Effector CD4-positive, alpha-beta T cell (primary cell): ENCODE results near the gene SYT6.

Experiments
- DNase-seq: peaks from one replicate; pipeline ENCODE4 v3.0.0-alpha.2; 2020

The SYT6 gene

DNA sequence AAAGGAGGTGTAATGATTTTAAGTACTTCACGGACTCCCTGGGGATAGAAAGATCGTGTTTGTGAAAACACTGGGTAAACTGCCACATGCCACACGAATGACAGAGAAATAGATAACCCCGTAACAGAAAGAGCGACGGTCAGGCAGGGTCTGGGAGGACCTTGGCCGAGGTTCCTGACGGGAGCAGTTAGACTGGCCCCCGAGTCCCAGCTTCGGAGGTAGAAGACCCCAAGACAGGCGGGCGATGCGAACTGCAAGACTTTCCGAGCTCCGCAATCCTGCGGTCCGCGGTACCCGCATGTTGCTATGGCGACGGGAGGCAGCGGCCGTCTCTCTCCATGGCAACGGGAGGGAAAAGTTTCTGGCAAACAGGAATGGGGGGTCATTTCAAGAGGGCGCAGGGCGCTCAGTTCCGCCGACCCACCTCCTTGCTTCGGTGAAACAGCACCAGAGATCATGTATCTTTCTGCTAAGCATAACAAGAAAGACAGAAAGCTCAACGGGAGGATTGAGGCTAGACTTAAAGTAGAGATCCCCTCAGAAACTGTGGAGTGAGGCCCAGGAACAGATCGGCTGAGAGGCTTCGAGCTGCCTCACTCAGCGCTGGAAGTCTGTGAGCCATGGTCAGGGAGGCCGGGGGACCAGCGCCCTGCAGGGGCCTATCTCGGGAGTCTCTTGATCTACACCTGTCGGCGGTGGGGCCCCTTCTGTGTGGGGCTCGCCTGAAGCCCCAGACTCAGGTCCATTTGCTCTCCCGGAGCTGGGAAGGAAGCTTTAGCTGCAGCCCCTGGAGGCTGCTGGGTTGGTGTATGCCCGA is 685 bp upstream of the SYT6 start:
- no peak for DNase-seq

DNA sequence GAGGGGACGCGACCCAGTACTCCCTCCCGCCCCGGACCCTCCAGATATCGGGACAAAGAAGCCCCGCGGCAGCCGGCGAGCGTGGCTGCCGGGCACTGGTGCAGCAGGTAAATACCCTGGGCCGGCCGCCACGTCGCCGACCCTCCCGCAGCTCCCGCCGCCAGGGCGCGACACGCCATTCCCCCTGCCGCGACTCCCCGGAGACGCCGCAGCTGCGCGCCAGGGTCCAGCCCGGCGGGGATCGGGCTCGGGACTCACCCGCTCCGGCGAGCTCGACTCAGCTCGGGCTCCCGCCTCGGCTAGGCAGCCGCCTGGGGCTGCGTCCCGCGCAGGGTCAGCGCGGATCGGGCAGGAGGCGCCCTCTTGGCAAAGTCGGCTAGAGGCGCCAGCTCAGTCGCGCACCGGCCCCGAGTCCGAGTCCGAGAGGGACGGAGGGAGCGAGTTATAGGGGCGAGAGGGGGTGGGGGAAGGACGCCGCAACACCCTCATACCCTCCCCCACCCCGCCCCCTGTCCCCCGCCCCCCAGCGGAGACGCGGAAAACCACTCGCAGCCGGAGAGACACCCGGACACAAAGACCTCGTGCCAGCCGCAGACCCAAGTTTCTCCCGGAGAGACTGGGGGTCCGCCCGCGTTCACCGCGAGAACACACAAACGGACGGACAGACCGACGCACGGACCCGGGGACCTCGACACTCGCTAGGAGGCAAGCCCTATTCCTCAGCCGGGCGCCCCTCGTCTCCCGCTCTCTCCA is 985 bp downstream of the SYT6 start:
- no peak for DNase-seq

DNA sequence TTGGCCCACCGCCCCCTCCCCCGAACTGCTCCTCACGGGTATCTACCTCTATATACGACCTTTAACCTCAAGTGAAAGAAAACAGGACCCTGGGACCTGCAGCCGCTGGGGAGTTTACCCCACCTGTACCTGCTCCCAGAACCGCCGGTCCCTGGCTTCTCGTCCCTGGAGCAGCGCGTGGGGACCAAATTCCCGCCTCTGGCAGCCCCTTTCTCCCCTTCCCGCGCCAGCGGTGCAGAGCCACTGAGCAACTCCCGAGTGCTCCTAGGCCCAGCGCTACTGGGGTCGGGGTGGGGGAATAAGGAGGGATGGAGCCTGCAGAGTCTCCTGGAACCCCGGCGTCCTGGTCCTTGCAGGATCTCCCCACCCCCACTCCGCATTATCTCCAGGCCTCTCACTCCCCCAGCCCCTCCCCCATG is 1.6 kb downstream of the SYT6 start:
- DNase-seq, result no peak

DNA sequence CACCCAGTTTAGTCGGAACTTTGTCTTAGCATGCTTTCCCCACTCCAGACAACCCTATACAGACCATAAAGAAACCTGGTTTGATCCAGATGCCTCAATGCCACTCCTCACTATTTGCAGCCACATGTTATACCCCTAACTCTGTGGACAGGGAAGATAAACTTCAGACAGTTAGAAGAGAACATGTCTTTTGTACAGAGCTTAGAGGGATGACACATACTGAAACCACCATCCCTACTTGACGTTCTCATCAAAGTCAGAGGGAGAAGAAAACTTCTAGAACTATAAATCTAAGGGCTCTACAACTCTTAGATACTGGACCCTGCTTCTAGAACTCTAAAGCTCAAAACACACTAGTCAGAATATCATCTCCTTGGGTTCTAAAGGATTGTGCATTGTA is 3.7 kb downstream of the SYT6 start:
- DNase-seq, result no peak

DNA sequence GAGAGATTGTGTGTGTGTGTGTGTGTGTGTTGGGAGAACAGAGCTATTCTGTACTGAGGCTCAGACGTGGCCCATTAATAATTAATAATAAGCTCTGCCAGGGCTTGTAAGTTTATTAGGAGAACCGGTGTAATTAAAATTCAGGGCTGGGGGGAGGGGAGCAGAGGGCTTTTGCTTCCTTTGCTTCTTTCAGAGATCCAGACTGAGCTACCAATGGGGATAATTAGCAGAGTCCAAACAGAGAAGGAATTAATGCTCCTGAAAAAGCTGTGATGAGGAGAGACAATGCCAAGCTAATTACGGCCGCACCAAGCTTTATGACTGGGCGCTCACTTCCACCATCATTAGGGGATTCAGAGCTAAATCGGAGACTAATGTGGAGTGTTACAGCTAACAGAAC is 4.5 kb downstream of the SYT6 start:
- no peak for DNase-seq

DNA sequence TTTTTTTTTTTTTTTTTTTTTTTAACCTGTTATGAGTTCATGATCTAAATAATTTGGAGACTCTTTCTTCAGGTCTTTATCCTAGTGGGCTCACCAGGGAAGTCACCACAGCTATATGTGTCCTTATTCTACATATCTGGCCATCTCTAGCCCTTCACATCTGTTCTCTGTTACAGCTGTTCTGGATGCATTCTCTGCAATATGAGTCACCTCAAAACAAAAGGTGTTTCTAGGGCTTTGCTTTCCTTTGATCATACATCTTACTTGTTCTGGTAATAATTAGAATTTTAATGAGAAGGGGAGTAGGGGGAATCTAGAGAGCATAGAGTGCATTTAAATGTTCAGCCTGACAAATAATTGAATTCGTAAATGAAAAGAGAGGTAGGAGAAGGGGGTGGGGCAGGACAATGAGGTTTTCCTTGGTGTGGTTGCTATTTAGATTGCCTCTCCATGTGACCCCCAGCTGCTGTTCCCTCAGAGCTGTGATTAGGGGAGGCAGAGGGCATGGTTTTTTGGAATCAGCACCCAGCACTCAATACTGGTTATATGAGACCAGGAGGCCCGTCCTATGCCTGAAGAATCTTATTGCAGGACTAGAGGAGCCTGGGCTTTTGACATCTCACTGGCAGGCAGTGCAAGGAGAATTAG is 8.0 kb downstream of the SYT6 start:
- DNase-seq, result no peak

DNA sequence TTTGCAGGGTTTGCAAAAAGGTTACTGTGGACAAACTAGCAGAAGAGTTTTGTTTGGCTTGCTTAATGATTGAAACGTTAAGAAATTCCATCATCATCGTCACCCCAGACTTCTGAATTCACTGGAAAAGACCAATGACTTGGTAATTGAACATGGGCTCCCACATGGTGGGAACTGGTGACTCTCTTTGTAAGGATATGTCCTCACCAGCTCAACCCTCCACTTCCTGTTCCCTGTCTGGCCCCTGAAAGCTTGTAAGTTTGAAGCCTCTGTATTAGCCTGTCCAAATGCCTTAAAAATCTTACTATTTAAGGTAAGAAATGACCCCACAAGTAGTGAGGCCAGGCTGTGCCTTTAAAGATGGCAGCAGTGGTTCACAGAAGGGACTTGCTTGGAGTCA is 9.7 kb downstream of the SYT6 start:
- no peak for DNase-seq

DNA sequence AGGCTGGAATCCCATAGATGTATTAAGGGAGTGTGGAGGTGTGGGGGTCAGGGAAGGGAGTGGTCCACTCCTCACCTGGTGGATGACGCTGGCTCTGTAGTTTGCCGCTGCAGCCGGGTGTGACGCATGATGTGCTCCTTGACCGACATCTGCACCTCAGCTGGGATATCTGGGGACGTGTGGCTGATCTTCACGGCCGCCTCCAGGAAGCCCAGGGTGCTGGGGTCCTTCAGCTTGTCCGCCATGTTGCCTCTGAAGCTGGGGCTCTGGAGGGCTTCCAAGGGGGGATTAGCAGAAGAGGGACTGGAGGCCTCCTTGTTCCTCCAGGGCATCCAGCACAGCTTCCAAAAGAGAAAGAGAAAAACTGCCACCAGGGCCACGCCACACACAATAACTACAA is 14.1 kb downstream of the SYT6 start:
- DNase-seq, result no peak

DNA sequence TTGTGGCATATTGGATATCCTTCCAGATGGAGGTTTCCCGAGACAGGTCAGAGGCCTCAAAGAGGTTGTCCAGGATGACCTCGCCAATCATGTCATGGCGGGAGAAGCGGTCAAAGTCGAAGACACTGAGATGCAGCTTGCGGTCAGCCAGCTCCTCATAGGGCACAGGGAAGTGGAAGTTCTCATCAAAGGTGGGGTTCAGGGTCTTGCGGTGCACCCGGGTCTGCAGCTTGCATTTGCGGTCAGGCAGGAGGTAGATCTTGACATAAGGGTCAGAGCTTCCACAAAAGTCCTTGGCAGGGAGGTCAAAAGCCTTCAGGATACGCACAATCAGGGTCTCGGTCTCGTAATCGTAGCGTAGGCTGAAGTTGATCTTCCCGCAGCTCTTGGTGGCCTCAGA is 16.2 kb downstream of the SYT6 start:
- no peak for DNase-seq

DNA sequence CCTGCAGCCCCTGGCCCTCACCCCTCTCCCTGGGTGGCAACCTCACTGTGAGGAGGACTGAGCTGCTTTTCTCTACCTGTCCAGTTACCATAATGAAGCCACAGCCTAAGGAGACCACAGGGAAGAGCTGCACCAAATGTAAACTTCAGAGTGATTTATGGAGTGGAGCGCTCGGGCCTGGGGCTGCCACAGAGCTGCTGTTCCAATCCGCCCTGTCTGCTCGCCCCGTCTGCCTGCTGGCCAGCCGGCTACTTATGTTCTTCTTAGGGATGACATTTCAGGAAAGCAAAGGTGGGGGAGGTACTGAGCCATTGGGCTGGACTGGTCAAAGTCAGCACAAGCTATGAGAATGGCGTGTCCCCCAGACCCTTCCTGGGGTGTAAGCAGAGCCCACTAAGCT is 17.9 kb downstream of the SYT6 start:
- no peak for DNase-seq

DNA sequence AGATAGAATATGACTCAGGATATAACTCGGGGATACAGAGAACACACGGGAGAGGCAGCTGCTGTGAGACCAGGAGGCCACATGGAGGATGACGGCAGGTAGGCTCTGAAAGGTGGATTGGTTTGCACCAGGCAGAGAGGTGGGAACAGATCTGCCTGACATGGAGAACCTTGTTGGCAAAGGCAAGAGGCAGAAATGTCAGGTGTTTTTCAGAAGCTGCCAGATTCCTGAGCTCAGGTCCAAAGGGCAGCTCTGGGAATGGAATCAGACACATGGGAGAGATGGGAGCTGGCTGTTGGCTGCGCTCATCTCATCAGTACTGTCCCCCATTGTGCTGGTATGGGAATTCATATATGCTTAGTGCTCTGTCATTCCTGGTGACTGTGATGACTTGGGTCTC is 19.2 kb downstream of the SYT6 start:
- DNase-seq, result no peak

DNA sequence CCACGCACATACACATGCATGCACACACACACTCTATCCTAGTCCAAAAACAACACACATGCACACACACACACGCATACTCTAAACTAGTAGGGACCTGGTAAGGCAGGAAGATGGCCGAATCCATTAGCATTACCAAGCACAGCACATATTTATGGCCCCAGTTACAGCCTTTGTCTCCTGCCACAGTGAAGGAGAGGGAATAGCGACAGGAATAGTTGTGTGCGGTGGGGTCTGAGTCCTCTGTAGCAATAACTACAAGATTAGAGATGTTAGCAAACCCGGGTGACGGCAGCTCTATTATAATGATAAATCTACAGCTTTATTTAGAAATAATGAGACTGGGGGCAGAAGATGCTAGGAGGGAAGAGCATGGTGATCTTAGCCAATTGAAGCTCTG is 20.5 kb downstream of the SYT6 start:
- DNase-seq, result no peak

DNA sequence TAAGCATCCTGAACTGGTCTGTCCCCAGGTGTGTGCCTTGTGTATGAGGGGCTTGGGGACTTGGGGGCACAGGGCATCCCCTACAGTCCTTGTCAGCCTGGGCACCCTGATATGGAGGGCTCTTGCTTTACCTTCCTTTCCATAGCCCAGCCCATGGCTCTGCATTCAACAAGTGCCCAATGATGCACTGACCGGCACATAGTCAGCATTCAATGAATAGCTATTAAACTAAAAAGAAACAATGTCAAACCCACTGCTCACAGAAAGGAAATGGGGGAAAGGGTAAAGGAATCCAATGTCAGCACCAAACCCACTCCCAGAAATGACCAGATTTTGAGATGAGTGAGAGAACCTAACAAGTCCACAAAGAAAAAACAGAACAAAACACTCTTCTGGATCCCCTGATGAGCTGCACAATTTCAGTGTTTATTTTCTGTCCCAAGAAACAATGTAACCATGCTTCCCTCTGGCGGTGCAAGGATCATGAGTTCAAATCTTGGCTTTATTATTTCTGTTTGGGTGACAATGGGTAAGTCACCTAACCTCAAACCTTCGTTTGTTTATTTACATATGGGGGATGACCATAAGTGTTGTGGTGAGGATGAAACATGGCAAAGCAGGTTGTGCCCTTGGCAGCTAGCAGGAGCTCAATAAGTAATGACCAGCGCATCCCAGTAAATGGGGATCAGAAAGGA is 22.0 kb downstream of the SYT6 start:
- DNase-seq, result no peak

DNA sequence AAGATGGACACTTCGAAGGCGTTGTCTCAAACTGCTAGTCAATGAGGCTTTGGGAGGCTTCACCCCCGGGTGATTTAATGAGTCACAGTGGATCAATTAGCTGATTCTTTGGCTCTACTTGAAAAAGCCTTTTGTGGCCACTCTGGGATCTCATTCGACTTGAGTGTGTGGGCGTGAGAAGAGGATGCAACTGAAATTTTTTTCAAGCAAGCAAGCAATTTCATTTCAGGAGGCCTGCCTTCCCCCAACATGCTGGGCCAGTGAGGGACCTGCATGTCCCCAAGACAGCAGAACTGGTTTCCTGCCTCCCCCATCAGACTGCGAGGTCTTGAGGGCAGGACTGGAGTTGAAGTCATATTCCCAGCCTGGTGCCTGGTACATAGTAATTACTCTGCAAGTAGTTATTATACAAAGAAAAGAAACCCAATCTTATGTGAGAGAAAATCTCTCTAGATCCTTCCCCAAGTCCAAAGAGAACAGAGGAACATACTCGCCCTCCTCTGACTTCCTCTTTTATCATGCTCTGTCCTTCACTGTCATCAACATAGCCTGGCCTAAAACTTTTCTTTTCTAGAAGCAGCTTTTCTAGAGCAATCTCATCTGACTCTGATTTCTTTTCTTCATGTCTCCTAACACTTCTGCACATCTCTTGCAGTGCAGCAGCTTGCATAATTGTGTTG is 22.7 kb downstream of the SYT6 start:
- no peak for DNase-seq

DNA sequence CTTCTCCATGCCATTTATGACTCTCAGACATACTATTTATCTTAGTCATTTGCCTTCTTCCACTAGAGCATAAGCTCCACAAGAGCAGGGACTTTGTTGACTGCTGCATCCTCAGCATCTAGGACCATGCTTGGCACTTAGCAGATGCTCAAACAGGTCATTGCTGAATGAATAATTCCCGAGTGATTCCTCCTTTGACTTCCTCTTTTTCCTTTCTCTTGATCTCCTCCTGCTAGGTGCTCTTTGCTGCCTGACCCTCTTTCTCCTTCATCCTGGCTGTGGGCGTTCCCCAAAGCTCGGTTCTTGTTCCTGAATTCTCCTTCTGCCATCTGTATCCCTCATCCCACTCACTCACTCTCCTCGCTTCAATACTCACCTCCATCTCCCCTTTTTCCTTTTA is 23.5 kb downstream of the SYT6 start:
- DNase-seq, result no peak

DNA sequence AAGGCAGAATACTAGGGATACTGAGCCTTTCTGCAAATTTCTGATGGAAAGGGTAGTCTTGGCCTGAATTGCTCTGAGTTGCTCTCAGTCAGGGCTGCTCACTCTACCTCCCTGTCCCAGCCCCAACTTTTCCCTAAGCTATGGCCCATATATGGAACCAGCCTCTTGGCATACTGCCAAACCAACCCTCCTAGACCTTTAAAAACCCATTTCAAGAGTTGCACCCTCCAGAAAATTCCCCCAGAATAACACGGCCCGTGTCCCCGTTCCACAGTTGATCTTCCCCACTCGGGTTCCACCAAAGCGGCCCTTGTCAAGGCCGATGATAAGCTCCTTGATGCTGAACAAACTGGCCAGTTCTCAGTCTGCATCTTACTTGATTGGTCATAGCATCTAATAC is 25.4 kb downstream of the SYT6 start:
- no peak for DNase-seq

DNA sequence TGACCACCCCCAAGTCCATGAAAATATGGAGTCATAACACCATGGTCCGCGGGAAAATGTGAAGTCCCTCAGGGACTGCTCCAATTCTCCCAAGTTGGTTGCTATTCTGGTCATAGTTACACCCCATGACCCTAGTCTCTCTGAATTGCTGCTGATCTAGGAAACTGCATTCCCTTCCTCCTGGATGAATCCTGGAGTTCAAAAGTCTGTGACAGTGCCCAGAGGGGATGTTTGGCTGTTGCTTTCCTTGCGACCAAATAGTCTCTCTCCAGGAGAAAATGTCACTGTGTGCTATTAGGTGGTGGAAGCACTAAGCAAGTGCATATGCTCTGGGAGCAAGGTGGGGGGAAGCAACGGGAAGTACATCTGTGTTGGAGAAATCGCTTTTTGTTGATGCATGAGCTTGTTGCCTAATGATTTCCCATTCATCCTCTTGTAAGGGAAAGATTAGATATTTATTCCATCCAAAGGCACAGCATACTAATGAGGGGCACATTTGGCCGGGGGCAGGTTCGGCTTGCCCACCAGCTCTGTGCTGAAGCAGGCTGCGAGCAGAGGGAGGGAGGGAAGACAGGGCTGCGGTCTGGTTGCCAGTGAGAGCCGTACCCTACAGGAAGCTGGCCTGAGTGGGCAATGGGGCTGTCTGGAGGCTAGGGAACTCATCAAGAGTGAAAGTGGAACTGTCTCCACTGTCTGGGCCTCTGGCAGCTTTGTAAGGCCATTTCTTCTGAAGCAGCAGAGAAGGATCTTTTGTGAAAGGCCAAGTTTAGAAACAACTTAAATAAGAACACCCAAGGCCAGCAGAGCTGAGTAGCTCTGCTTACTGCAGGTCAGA is 27.2 kb downstream of the SYT6 start:
- no peak for DNase-seq

DNA sequence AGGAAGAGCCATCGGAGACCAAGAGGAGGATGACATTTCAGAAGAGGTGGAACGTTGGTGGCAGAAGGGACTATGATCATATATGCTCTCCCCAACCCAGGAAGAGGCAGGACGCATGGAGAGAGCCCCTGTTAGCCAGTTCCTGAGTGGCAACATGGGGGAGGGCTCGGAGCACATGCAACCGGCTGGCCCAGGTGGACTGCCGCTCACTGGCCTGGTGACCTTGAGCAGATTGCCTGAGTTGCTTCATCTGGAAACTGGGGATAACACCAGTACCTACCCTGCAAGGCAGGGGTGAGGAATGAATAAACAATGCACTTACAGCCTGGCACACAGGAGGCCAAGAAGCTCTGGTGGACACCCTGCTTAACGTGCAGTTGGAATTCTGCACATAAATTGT is 29.0 kb downstream of the SYT6 start:
- DNase-seq, result no peak

DNA sequence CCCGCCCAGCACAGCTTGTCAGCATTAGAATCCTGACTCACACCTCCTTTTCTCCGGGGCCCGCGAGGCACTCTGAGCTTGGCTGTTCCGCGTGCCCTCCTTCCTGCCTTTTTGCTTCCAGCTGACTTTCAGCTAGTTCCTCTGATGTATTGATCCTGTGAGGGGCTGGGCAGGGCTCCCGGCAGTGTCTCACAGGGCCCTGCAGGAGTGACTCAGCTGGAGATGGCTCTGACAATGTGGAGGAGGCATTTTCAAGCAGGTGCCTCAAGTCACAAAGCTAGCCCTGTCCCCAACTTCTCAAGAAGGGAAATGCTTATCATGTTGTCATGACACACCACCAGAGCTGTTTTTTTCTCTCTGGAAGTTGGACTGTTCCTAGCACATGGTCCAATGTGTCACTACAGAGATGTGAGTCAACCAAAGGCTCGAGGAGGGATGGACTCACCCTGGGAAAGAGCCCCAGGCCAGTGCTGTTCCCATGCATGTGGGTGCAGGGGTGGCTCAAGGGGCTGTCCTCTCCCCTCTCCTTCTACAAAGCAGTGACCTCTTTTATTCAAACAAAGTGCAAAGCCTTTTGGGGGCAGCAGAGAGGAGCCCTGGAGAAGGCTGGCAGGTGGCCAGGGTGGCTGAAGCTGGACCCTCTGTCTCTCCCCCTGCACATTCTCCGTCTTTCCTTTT is 30.6 kb downstream of the SYT6 start:
- no peak for DNase-seq

DNA sequence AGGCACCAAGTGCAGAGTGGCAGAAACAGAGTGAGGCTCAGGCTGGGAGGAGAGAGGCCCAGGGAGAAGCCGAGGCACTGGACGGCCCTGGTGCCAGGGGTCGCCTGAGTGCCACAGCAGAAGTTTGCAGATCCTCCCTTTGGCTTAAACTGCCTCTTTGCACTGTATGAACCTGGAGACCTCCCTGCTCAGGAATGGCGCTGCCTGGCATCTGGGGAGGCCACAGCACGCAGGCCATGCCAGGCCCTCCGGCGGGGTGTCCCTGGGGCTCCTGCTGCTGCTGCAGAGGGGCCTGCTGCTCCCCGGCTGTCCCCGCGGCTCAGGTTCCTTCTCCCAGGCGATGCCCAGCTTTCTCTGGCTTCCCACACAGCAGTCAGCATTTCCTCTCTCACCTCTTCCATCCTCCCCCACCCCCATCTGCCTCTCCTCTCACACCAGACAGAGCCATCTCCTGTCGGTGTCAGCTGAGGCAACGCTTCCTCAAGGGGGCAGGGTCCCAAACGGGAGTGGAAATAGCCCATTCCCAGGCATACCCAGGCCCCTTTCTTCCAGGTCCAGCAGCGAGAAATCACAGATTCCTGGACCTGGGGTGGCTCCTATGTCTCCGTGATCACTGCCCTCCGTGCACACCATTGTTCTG is 35.2 kb downstream of the SYT6 start:
- no peak for DNase-seq

DNA sequence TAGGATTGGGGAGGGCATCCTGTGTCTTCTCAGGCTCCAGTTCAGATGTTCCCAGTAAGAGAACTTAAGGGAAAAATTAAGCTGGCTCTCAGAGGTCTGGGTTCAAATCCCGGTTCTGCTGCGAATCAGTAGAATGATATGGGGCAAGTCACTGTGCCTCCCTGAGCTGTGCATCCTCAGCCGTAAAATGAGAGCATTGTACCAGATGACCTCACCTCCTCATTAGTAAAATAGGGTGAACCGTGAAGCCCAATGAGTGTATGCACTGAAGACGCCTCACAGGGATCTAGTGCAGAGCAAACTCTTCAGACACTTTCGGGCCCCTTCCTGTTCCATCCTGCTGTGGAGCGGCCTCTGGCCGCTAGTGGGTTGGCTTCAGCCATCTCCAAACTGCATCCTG is 36.0 kb downstream of the SYT6 start:
- DNase-seq, result no peak
